Fibroblast of lung (primary cell): ENCODE measurements around the gene NEBL. TPM values are rescaled to one million over a fixed set of nuclear protein-coding genes. Genes with fewer than 3 reads are reported as not detected.

Source experiments
- DNase-seq, 2 donors: peaks; one replicate each; pipeline versions ENCODE4 v3.0.0 to v3.0.0-alpha.2; 2010; ENCODE audit warnings: low read depth in 2 of 2
- H2AFZ ChIP-seq: 2 replicates; pipeline ENCODE4 v1.5.1; 2012; ENCODE audit warnings: low read length, control low read depth, inconsistent platforms
- H3K27ac ChIP-seq: 2 replicates; pipeline ENCODE4 v1.5.1; 2011; ENCODE audit warnings: low read length, control low read depth; ENCODE audit not compliant: insufficient read depth
- H3K27me3 ChIP-seq: 2 replicates; pipeline ENCODE4 v1.5.1; 2011; ENCODE audit warnings: mild to moderate bottlenecking, low read length; ENCODE audit not compliant: control insufficient read depth, insufficient read depth
- H3K36me3 ChIP-seq: 2 replicates; pipeline ENCODE4 v1.5.1; 2011; ENCODE audit warnings: low read length; ENCODE audit not compliant: control insufficient read depth, insufficient read depth
- H3K4me1 ChIP-seq: 2 replicates; pipeline ENCODE4 v1.5.1; 2011; ENCODE audit warnings: low read length; ENCODE audit not compliant: control insufficient read depth, insufficient read depth; ENCODE audit errors: extremely low read depth
- H3K4me2 ChIP-seq: 2 replicates; pipeline ENCODE4 v1.5.1; 2011; ENCODE audit warnings: low read length, control low read depth; ENCODE audit not compliant: insufficient read depth; ENCODE audit errors: extremely low read depth
- H3K4me3 ChIP-seq, 4 experiments: fragments of 200-600 bp in 1 of 4; sonication (generic) in 1 of 4; replicated peaks in 1 of 4; 2 replicates each; pipeline ENCODE4 v1.5.1; 2011 to 2016; ENCODE audit warnings: low read length in 4 of 4, low read depth in 3 of 4, mild to moderate bottlenecking in 3 of 4, control low read depth in 2 of 4, inconsistent platforms in 1 of 4, mixed read lengths in 1 of 4; ENCODE audit not compliant: insufficient read depth in 1 of 4; ENCODE audit errors: control extremely low read depth in 1 of 4
- H3K79me2 ChIP-seq: 2 replicates; pipeline ENCODE4 v1.5.1; 2012; ENCODE audit warnings: mild to moderate bottlenecking, low read length, inconsistent platforms; ENCODE audit not compliant: control insufficient read depth, insufficient read depth
- H3K9ac ChIP-seq: 2 replicates; pipeline ENCODE4 v1.5.1; 2011; ENCODE audit warnings: mild to moderate bottlenecking, low read length, control low read depth; ENCODE audit not compliant: insufficient read depth
- H3K9me3 ChIP-seq: 2 replicates; pipeline ENCODE4 v1.5.1; 2012; ENCODE audit warnings: low read depth, low read length; ENCODE audit not compliant: control insufficient read depth, insufficient read depth
- H4K20me1 ChIP-seq: 2 replicates; pipeline ENCODE4 v1.5.1; 2011; ENCODE audit warnings: low read length; ENCODE audit not compliant: control insufficient read depth, insufficient read depth; ENCODE audit errors: extremely low read depth
- EZH2 ChIP-seq: IDR thresholded peaks from 2 replicates; pipeline ENCODE4 v1.5.1; 2012; ENCODE audit warnings: low read length, control low read depth, mild to moderate bottlenecking; ENCODE audit errors: missing control alignments
- polyA plus RNA-seq, 2 donors: library from polyadenylated mRNA; depleted of rRNA in 1 of 2; stranded (reverse) in 1 of 2; unstranded in 1 of 2; fragments of >200 nt; gene quantifications; 2 replicates each; pipeline ENCODE4 v1.2.1, GENCODE V29; 2011 to 2012; ENCODE audit warnings: missing spikeins in 1 of 2
- total RNA-seq: library from RNA; depleted of rRNA; stranded (reverse); fragments of >200 nt; gene quantifications from 2 replicates; pipeline ENCODE4 v1.2.1, GENCODE V29; 2014
- TF ChIP-seq, protein P1 (sequence below), 2 donors: IDR thresholded peaks in 1 of 2; conservative IDR thresholded peaks in 1 of 2; 1 replicate in 1 of 2; 2 replicates in 1 of 2; pipeline ENCODE4 v1.5.1; 2011 to 2012; ENCODE audit warnings: low read length in 2 of 2, control low read depth in 1 of 2, inconsistent platforms in 1 of 2, low read depth in 1 of 2, mild to moderate bottlenecking in 1 of 2

The NEBL gene
- total and polyA plus RNA-seq, 2 donors (not counting 1 experiment from before 2014, with no cell fraction given), result 0.11 to 0.33 TPM

DNA sequence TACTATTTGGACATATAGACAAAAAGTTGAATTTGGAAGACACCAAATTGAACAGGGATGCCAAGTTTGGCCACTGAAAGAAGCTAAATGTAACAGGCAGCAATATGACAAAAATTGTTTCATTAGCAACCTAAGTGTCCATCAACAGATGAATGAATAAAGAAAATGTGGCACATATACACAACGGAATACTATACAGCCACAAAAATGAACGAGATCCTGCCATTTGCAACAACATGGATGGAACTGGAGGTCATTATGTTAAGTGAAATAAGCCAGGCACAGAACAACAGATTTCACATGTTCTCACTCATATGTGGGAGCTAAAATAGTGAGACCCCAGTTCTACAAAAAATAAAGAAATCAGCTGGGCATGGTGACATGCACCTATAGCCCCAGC is 43.8 kb downstream of the NEBL start:
- no peak overlapping the region for H3K9ac ChIP-seq
- no peak overlapping the region for H3K4me3 ChIP-seq
- H2AFZ ChIP-seq, result no peak overlapping the region
- H3K27me3 ChIP-seq, result no peaks in the 10 kb centered on the region
- H4K20me1 ChIP-seq, result no peaks in the 10 kb centered on the region
- DNase-seq, result no peak
- no peaks in the 10 kb centered on the region for H3K4me1 ChIP-seq
- no peaks in the 10 kb centered on the region for H3K36me3 ChIP-seq
- no peak overlapping the region for H3K4me2 ChIP-seq
- TF ChIP-seq EZH2, result no peak
- TF ChIP-seq, protein P1, sequence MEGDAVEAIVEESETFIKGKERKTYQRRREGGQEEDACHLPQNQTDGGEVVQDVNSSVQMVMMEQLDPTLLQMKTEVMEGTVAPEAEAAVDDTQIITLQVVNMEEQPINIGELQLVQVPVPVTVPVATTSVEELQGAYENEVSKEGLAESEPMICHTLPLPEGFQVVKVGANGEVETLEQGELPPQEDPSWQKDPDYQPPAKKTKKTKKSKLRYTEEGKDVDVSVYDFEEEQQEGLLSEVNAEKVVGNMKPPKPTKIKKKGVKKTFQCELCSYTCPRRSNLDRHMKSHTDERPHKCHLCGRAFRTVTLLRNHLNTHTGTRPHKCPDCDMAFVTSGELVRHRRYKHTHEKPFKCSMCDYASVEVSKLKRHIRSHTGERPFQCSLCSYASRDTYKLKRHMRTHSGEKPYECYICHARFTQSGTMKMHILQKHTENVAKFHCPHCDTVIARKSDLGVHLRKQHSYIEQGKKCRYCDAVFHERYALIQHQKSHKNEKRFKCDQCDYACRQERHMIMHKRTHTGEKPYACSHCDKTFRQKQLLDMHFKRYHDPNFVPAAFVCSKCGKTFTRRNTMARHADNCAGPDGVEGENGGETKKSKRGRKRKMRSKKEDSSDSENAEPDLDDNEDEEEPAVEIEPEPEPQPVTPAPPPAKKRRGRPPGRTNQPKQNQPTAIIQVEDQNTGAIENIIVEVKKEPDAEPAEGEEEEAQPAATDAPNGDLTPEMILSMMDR (conservative IDR thresholded peaks at IDR 0.05 in 1 of 2, IDR thresholded peaks at IDR 0.05 in 1 of 2; ENCODE audit: low read depth in 1 of 2, low read length in 2 of 2), result no peak
- H3K9me3 ChIP-seq, result no peaks in the 10 kb centered on the region
- H3K27ac ChIP-seq, result no peak overlapping the region
- no peaks in the 10 kb centered on the region for H3K79me2 ChIP-seq

DNA sequence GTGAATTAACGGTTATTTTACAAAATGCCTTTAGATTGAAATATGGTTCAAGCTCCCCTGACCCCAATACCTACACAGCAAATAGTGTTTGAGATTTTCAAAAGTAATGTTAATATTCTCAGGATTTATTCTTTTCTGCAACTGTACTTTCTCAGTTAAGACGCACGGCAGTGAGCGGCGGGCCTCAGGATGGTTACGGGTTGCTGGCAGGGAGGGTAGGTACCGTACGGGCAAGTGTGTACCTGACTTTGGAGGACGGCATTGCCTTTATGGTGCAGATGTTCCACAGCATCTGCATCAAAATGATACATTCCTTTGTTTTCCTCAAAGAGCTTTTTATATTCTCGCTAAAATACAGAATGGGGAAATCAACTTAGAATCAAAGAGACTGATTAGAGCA is 44.8 kb downstream of the NEBL start:
- DNase-seq, result no peak
- Histone ChIP-seq H4K20me1 (no peaks in the 10 kb centered on the region), H3K27me3 (no peaks in the 10 kb centered on the region), H3K9me3 (no peaks in the 10 kb centered on the region), H3K4me2 (no peak overlapping the region), H3K4me1 (no peaks in the 10 kb centered on the region), H3K4me3 (no peak overlapping the region), H3K9ac (no peak overlapping the region), H2AFZ (no peak overlapping the region), H3K36me3 (no peaks in the 10 kb centered on the region), H3K27ac (no peak overlapping the region), H3K79me2 (no peaks in the 10 kb centered on the region)
- TF ChIP-seq, protein P1 (conservative IDR thresholded peaks at IDR 0.05 in 1 of 2, IDR thresholded peaks at IDR 0.05 in 1 of 2; ENCODE audit: low read depth in 1 of 2, low read length in 2 of 2), result no peak
- no peak for TF ChIP-seq EZH2

DNA sequence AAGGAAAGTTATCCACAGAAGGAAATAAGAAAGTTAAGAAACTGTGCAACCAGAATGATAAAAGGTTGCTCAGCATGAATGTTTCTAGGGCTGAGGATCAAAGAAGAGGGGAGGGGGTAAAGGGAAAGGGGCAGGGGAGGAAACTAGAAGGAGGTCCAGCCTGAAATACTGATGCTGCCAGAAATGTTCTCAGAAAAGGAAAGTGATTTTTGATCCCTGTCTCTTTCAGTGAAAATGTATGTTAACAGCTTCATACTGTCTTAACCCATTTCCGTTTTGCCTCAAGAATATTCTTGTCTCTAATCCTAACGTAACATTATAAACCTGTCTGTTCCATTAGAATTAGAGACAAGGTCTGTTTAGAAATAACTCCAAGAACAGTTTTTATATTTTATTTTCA is 49.6 kb downstream of the NEBL start:
- Histone ChIP-seq H3K9ac (no peak overlapping the region), H3K4me2 (no peak overlapping the region), H4K20me1 (no peaks in the 10 kb centered on the region), H2AFZ (no peak overlapping the region), H3K9me3 (no peaks in the 10 kb centered on the region), H3K27ac (no peak overlapping the region), H3K4me3 (no peak overlapping the region), H3K4me1 (no peaks in the 10 kb centered on the region), H3K79me2 (no peaks in the 10 kb centered on the region), H3K36me3 (no peaks in the 10 kb centered on the region), H3K27me3 (no peaks in the 10 kb centered on the region)
- TF ChIP-seq, protein P1 (conservative IDR thresholded peaks at IDR 0.05 in 1 of 2, IDR thresholded peaks at IDR 0.05 in 1 of 2; ENCODE audit: low read depth in 1 of 2, low read length in 2 of 2), result no peak
- no peak for TF ChIP-seq EZH2
- no peak for DNase-seq
